GM18858 (cell line): ENCODE measurements around the gene LRRC74A.

Source experiments
- ATAC-seq: cut with Tn5 transposase; IDR thresholded peaks from one replicate; pipeline ENCODE4 v1.9.1; 2021; ENCODE audit not compliant: unreplicated experiment

Gene LRRC74A

GRCh38 chr14:76826122-76826521 lies at the start of gene LRRC74A:
TSS of gene LRRC74A (plus strand) at chr14:76826408. CDS start at chr14:76826698, 290 bp downstream.
- no peak for ATAC-seq

- ATAC-seq = no peak
Measured at GRCh38 chr14:76776428-76777251, 49.6 kb upstream of the LRRC74A start.

DNA sequence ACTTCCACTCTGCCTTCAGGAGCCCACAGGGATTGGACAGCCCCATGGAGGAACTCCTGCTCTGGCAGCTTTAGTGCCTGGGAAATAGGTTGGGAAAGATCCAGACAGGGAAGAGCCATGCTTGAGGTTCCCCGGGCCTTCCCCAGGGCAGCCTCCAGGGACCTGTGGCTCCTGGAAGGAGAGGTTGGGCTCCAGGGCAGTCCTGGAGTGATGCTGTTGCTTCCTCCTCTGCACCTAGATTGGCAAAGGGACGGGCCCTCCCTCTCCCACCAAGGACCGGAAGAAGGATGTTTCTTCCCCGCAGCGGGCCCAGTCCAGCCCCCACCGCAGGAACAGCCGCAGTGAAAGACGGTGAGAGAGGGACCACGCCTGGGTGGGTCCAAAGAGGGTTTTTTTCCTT lies 48.5 kb upstream of the LRRC74A start:
- ATAC-seq = no peak

DNA sequence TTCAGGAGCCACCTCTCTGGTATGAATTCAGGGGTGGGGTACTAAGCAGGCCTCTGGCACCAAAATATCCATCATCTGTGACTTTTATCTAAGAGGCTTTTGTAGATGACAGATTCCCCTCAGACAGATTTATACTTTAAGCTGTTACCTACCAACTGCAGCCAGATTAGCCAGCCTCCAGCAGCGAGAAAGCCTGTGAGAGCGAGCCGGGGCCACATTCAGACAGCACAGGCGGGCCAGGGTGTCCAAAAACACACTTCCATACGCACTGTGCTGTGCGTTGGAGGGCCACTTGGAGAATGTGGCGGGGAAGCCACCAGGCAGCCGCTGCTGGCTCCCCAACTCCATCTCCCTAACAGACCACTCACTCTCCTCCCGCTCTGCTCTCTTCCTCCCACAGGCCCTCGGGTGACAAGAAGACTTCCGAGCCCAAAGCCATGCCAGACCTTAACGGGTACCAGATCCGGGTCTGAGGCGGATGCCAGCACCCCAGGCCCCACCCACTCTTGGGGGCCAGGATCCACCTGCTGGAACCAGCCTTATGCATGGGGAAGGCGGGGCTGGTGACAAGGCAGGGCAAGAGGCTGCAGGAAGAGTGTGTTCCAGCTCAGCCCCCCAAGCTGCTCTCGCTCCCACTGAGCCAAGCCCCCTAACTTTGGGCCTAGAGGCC lies 47.5 kb upstream of the LRRC74A start:
- ATAC-seq = no peak

GRCh38 chr14:76779221-76780057 lies 46.8 kb upstream of the LRRC74A start:
- no peak for ATAC-seq

- no peak for ATAC-seq
Measured at GRCh38 chr14:76780058-76780345, 46.2 kb upstream of the LRRC74A start.

DNA sequence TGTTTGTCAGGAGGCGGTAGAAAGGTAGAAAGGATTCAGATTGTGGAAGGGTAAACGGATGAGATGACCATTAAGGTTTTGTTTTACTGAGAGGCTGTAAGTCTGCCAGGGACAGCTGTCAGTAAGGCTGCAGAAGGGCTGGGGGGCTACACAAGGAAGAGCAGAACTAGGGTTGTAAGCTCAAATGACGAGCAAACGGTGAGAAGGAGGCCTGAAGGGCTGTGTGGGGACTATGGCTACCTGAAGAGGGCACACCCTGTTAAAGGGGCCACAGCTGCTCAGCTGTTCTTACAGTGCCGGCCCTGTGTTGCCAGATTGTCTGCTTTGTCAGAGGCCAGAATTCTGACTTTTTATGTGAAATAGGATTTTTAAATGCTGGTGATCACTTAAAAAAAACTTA lies 45.8 kb upstream of the LRRC74A start:
- no peak for ATAC-seq

DNA sequence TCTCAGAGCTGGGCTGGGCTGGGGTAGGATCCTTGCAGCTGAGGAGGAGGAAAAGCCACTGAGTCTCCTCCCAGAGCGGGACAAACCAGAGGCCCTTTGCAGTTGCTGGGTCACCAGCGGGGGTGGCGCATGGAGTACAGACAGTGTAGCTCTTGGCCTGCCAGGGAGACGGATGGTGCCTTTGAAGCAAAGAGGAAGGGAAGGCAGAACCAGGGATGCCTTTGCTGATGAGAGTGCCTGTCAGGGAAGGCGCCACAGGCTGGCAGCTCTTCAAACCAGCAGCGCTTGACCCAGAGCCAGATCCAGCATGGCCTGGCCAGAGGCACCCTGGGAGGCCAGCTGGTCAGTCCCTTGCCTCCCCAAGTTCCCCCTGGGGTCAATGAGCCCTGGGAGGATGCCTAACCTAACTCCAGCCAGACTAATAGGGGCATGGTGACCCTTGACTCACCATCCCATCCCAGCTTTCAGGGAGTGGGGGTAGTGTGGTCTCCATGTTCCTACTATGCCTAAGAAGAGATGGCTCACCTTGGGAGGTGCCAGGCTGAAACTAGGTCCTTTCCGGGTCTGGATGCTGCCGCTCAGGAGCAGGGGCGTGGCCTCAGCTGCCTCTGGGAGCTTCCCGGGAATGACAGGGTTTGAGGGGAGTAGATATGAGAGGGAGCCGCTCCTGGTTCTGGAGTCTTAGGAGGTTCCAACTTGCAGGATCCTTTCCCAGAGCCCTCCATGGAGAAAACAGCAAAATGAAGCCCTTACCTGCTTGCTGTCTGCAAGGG lies 45.1 kb upstream of the LRRC74A start:
- no peak for ATAC-seq

- no peak for ATAC-seq
Measured at GRCh38 chr14:76781648-76782051, 44.6 kb upstream of the LRRC74A start.

GRCh38 chr14:76782115-76782884 lies 43.9 kb upstream of the LRRC74A start:
- ATAC-seq = no peak

GRCh38 chr14:76782885-76783566 lies 43.2 kb upstream of the LRRC74A start:
- peak; percentile 45 for ATAC-seq

DNA sequence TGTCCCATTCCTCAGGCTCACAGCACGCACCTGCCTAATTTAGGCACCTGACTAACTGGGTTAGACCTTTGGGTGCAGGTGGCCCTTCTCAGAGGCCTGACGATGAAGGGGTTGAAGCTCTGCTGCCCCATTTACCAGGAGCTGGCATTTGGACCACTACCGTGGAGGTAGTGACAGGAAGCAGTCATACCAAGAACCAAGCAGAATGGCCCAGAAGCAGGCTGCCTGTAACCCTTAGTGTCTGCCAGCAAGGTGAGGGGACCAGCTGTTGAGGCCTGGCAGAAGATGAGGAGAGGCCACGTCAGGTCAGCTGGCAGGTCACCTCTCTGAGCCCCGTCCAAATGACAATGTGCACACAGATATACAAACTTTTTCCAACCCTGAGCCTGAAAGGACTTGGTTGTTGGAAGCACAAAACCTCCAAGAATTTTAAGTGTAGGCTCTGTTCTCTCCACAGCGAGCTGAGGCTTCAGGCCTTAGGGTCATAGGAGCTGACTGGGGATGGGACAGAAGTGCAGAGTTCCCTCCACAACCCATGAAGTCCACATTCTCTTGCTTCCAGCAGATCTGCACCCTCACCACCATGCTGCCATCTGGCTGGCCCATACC lies 41.8 kb upstream of the LRRC74A start:
- ATAC-seq = no peak

DNA sequence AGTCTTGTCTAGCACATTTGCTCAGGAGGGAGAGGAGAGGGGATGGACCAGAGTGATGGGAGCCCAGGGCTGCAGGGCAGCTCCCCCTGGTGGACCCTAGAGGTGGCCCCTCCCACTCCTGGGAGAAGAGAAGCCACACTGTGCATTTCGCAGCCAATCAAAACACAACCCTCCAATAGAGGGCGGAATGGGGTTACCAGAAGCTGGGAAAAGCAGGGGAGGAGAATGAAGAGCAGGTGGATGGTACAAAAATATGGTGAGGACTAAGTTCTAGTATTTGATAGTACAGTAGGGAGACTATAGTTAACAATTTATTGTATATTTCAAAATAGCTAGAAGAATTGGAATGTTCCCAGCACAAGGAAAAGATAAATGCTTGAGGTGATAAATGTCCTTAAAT lies 41.3 kb upstream of the LRRC74A start:
- ATAC-seq = no peak

DNA sequence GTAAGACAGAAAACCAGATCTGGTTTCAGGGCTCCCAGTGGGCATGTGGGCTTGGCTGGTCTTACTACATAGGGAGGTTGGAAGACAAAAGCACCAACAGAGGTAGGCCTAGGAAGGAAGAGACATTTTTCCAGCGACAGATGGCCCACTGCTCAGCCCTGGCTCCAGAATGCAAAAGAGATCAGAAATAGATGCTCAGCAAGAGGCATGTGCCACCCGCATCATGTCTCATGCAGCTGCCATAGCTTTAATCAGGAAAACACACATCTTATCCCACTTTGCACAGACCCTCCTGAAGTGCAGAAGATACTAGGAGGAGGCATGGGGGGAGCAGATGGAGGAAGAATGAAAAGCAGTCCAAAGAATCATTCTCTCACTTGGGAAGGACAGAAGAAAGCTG lies 39.6 kb upstream of the LRRC74A start:
- no peak for ATAC-seq

DNA sequence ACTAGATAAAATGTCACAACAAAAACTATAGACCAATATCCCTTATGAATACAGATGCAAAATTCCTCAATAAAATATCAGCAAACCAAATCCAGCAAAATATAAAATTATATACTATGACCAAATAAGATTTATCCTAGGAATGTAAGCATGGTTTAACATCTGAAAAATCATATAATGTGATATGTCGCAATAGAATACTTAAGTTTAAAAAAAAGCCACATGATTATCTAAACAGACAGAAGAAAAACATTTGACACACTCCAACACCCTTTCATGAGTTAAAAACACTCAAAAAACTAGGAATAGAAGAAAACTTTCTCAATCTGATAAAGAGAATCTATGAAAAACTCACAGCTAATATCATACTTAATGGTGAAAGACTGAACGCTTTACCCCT lies 33.8 kb upstream of the LRRC74A start:
- no peak for ATAC-seq

DNA sequence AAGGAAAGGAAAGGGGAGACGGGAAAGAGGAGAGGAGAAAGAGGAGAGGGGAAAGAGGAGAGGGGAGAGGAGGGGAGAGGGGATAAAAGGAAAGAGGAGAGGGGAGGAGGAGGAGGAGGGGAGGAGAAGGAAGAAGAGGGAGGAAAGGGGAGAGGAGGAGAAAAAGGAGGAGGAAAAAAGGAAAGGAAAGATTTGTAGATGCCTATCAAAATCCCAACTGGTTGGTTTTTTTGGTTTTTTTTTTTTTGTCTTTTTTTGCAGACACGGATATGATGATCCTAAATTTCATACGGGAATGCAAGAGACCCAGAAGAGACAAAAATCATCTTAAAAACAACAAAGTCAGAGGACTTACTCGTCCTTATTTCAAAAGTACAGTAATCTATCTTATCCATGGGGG lies 32.9 kb upstream of the LRRC74A start:
- ATAC-seq = no peak

GRCh38 chr14:76793956-76794355 lies 32.3 kb upstream of the LRRC74A start:
- ATAC-seq = no peak

- no peak for ATAC-seq
Measured at GRCh38 chr14:76806446-76806845, 19.8 kb upstream of the LRRC74A start.

- no peak for ATAC-seq
Measured at GRCh38 chr14:76808011-76808410, 18.2 kb upstream of the LRRC74A start.
